Thyroid gland (tissue), 4 donors: Measurements from ENCODE around the gene RSRC1.

ENCODE experiments used
- CTCF ChIP-seq, 6 experiments: fragments of 200-600 bp in 3 of 6; fragments of 450-650 bp in 3 of 6; sonication (generic) in 3 of 6; IDR thresholded peaks; one replicate each; pipeline ENCODE4 v1.5.1; 2016 to 2019; ENCODE audit warnings: antibody characterized with exemption in 6 of 6, mild to moderate bottlenecking in 2 of 6, inconsistent platforms in 1 of 6, moderate library complexity in 1 of 6
- POLR2A ChIP-seq, 2 donors: fragments of 450-650 bp; IDR thresholded peaks; one replicate each; pipeline ENCODE4 v1.6.1; 2017; ENCODE audit warnings: antibody characterized with exemption in 2 of 2, mild to moderate bottlenecking in 2 of 2, moderate library complexity in 1 of 2

- no peak for TF ChIP-seq CTCF (IDR thresholded peaks at IDR 0.05)
- TF ChIP-seq POLR2A (IDR thresholded peaks at IDR 0.05) = no peak
These were observed 321.1 kb downstream of the RSRC1 start for GRCh38 chr3:158430968-158431367.
